Coronary artery (tissue), 2 donors: ENCODE measurements around the gene SIT1.

Source experiments
- DNase-seq: peaks from one replicate; pipeline ENCODE4 v3.0.0-alpha.2; 2017; ENCODE audit warnings: low spot score
- H3K27ac ChIP-seq, 2 donors: fragments of 200-600 bp; sonication (generic); one replicate each; pipeline ENCODE4 v1.5.1; 2016 to 2019
- H3K4me3 ChIP-seq: fragments of 200-600 bp; sonication (generic); 2 replicates; pipeline ENCODE4 v1.5.1; 2016; ENCODE audit warnings: mild to moderate bottlenecking, moderate library complexity
- CTCF ChIP-seq: fragments of 200-600 bp; sonication (generic); IDR thresholded peaks from one replicate; pipeline ENCODE4 v1.5.1; 2019; ENCODE audit warnings: antibody characterized with exemption

SIT1 gene

GRCh38 chr9:35691757-35692301 is 41.1 kb upstream of the SIT1 start:
- DNase-seq: no peak

GRCh38 chr9:35691334-35691650 is 40.6 kb upstream of the SIT1 start:
- Histone ChIP-seq H3K27ac (peak overlapping the region; percentile 96), H3K4me3 (peak overlapping the region; percentile 82)
- DNase-seq: no peak
- TF ChIP-seq CTCF: no peak

More at GRCh38 chr9:35691757-35692301, 41.1 kb upstream of the SIT1 start:
- TF ChIP-seq CTCF: no peak
- Histone ChIP-seq H3K4me3 (peak overlapping the region; percentile 82), H3K27ac (peak overlapping the region; percentile 96)

- peak; percentile 95 for DNase-seq
- Histone ChIP-seq H3K4me3 (peak overlapping the region; percentile 82), H3K27ac (peak overlapping the region; percentile 96)
- TF ChIP-seq CTCF: no peak
Observed at GRCh38 chr9:35690614-35691333, 40.0 kb upstream of the SIT1 start.

GRCh38 chr9:35690294-35690613 is 39.5 kb upstream of the SIT1 start:
- DNase-seq: no peak
- TF ChIP-seq CTCF: no peak
- peak overlapping the region; percentile 82 for H3K4me3 ChIP-seq
- H3K27ac ChIP-seq: peak overlapping the region; percentile 96

- peak; percentile 95 for DNase-seq
- Histone ChIP-seq H3K4me3 (peak within 1 kb of the TSS; percentile 82), H3K27ac (peak within 1 kb of the TSS; percentile 96)
- no peak for TF ChIP-seq CTCF
Observed at GRCh38 chr9:35689542-35690293, 39.0 kb upstream of the SIT1 start, which contains the start of gene TPM2. TPM2 (minus strand) TSS chr9:35689925; CDS start chr9:35689817, 108 bp downstream.

- DNase-seq: no peak
- peak overlapping the region; percentile 96 for H3K27ac ChIP-seq
- no peak for TF ChIP-seq CTCF
- peak overlapping the region; percentile 82 for H3K4me3 ChIP-seq
Observed at GRCh38 chr9:35688558-35689541, 38.1 kb upstream of the SIT1 start.
